Panc1 (cell line): Measurements from ENCODE around the gene LMO1. TPM values are rescaled to one million over a fixed set of nuclear protein-coding genes. Genes with fewer than 3 reads are reported as not detected.

ENCODE experiments used
- ATAC-seq: fragments of 200-7000 bp; cut with Tn5 transposase; 2 replicates; pipeline ENCODE4 v1.9.1; 2020; ENCODE audit warnings: mild to moderate bottlenecking, moderate library complexity
- BruUV-seq: library from RNA; stranded (reverse); fragments of 400-500 nt; replicated peaks from 2 replicates; lab custom pipeline; 2021; lab: Mats Ljungman, UMichigan
- CTCF ChIA-PET: fragments of 300-600 bp; sonication (Branson Sonifier 250); formaldehyde crosslinking; loops from one replicate; lab custom pipeline; 2022; ENCODE audit warnings: antibody characterized with exemption; lab: Charles Lee
- POLR2A ChIA-PET: fragments of 300-600 bp; sonication (Branson Sonifier 250); formaldehyde crosslinking; loops from one replicate; lab custom pipeline; 2022; ENCODE audit warnings: antibody characterized with exemption; lab: Charles Lee
- DNase-seq: peaks from one replicate; pipeline ENCODE4 v3.0.0-alpha.2; 2010; ENCODE audit warnings: low read depth, low spot score
- H3K27ac ChIP-seq: 2 replicates; pipeline ENCODE4 v1.5.1; 2011; ENCODE audit warnings: mild to moderate bottlenecking, low read length, inconsistent platforms
- H3K27me3 ChIP-seq: fragments of 200-500 bp; sonication (Bioruptor generic); 2 replicates; pipeline ENCODE4 v1.6.0; 2014; ENCODE audit warnings: low read length, inconsistent platforms; ENCODE audit not compliant: control insufficient read depth, insufficient read depth
- H3K36me3 ChIP-seq: fragments of 200-500 bp; sonication (Bioruptor generic); 2 replicates; pipeline ENCODE4 v1.5.1; 2014; ENCODE audit warnings: inconsistent platforms, mild to moderate bottlenecking, low read length, moderate library complexity; ENCODE audit not compliant: control insufficient read depth, insufficient read depth
- H3K4me1 ChIP-seq: 2 replicates; pipeline ENCODE4 v1.5.1; 2011; ENCODE audit warnings: inconsistent platforms, mild to moderate bottlenecking, low read length, moderate library complexity; ENCODE audit not compliant: control insufficient read depth, insufficient read depth
- H3K4me3 ChIP-seq, 2 experiments: 2 replicates each; pipeline ENCODE4 v1.5.1; 2011 to 2012; ENCODE audit warnings: low read depth in 2 of 2, low read length in 2 of 2, mild to moderate bottlenecking in 2 of 2, inconsistent platforms in 1 of 2, moderate library complexity in 1 of 2
- H3K9me3 ChIP-seq: fragments of 200-500 bp; sonication (Bioruptor generic); 2 replicates; pipeline ENCODE4 v1.5.1; 2014; ENCODE audit warnings: low read depth, mild to moderate bottlenecking, inconsistent platforms, low read length, moderate library complexity; ENCODE audit not compliant: control insufficient read depth, insufficient read depth
- CTCF ChIP-seq: fragments of 450-650 bp; IDR thresholded peaks from 2 replicates; pipeline ENCODE4 v1.5.1; 2017; ENCODE audit warnings: mild to moderate bottlenecking
- POLR2AphosphoS5 ChIP-seq: IDR thresholded peaks from 2 replicates; pipeline ENCODE4 v1.6.1; 2012; ENCODE audit warnings: mild to moderate bottlenecking, low read depth, low read length, moderate library complexity
- REST ChIP-seq, 2 experiments: IDR thresholded peaks; 2 replicates each; pipeline ENCODE4 v1.6.1; 2011 to 2012; ENCODE audit warnings: low read depth in 2 of 2, control low read depth in 1 of 2, low read length in 1 of 2, mild to moderate bottlenecking in 1 of 2, moderate library complexity in 1 of 2; ENCODE audit not compliant: insufficient read depth in 1 of 2
- SIN3A ChIP-seq: IDR thresholded peaks from 2 replicates; pipeline ENCODE4 v1.6.1; 2012; ENCODE audit warnings: low read depth, mild to moderate bottlenecking, low read length, moderate library complexity, borderline replicate concordance; ENCODE audit not compliant: insufficient read depth
- TCF7L2 ChIP-seq: IDR thresholded peaks from 2 replicates; pipeline ENCODE4 v1.6.1; 2011; ENCODE audit warnings: mild to moderate bottlenecking, low read depth, low read length, inconsistent platforms
- in situ Hi-C: cut with HindIII; loops from 2 replicates; pipeline ENCODE4 v1.10.0; 2016; ENCODE audit warnings: low sequenced_read_pairs, low pct_unique_long_range_greater_than_20kb
- intact Hi-C: fragments of 100-400 bp; cut with micrococcal nuclease; formaldehyde crosslinking; loops from one replicate; pipeline ENCODE4 v1.10.0; 2022; ENCODE audit not compliant: unreplicated experiment
- total RNA-seq: library from RNA; stranded (reverse); gene quantifications from one replicate; pipeline ENCODE4 v1.2.1, GENCODE V29; 2021; ENCODE audit not compliant: unreplicated experiment

The LMO1 gene
- total RNA-seq, 1 experiment from 2014 or later: not detected

GRCh38 chr11:8263109-8263768 is 439 bp downstream of the LMO1 start:
- Histone ChIP-seq H3K27ac (no peak overlapping the region), H3K27me3 (peaks cover 30% of the 10 kb centered on the region), H3K36me3 (no peaks in the 10 kb centered on the region), H3K4me3 (peak overlapping the region; percentile 28 to 49), H3K4me1 (peaks cover 9% of the 10 kb centered on the region), H3K9me3 (no peaks in the 10 kb centered on the region)
- intact Hi-C loops (loop anchor here (1.0 to 10.0 kb wide), 2 partner anchors 38 to 258 kb away; no protein-coding TSS in a partner anchor), in situ Hi-C loops (no loop called here)
- ATAC-seq: peak; percentile 32; the same call in 1 of the 2 replicates
- DNase-seq: no peak
- no TSS peak for BruUV-seq
- TF ChIP-seq CTCF (no peak), REST (IDR thresholded peaks at IDR 0.05; ENCODE audit: insufficient read depth in 1 of 2, low read depth in 2 of 2, low read length in 1 of 2) (no peak), TCF7L2 (no peak), POLR2AphosphoS5 (no peak), SIN3A (no peak)
- POLR2A ChIA-PET: interaction anchor here (0.7 kb wide), 1 partner anchor 70 kb away, joined by 8 read pairs; no protein-coding TSS in a partner anchor
- CTCF ChIA-PET: interaction anchor here (0.7 to 1.6 kb wide), 15 partner anchors 8 to 730 kb away, joined by 3 to 14 read pairs (median 4); no protein-coding TSS in a partner anchor

GRCh38 chr11:8262552-8263108 is 1.0 kb downstream of the LMO1 start:
- Histone ChIP-seq H3K27ac (no peak overlapping the region), H3K9me3 (no peaks in the 10 kb centered on the region), H3K27me3 (peaks cover 28% of the 10 kb centered on the region), H3K36me3 (no peaks in the 10 kb centered on the region), H3K4me3 (peak overlapping the region; percentile 28 to 49), H3K4me1 (peaks cover 9% of the 10 kb centered on the region)
- ChIA-PET CTCF (interaction anchor here (0.7 to 1.6 kb wide), 4 partner anchors 14 to 256 kb away, joined by 3 to 5 read pairs (median 4); no protein-coding TSS in a partner anchor), POLR2A (no interaction called here)
- in situ Hi-C loops: no loop called here
- ATAC-seq (peak; percentile 61), DNase-seq (no peak)
- intact Hi-C loops: loop anchor here (1.0 to 10.0 kb wide), 2 partner anchors 37 to 258 kb away; no protein-coding TSS in a partner anchor
- TF ChIP-seq CTCF: no peak
- no peak for TF ChIP-seq REST (IDR thresholded peaks at IDR 0.05; ENCODE audit: insufficient read depth in 1 of 2, low read depth in 2 of 2, low read length in 1 of 2)
- no peak for TF ChIP-seq POLR2AphosphoS5
- no peak for TF ChIP-seq SIN3A
- no peak for TF ChIP-seq TCF7L2
- no TSS peak for BruUV-seq
